Measurements from ENCODE around the gene RCHY1. TPM values are rescaled to one million over a fixed set of nuclear protein-coding genes. Genes with fewer than 3 reads are reported as not detected.
"Not testable (repeated sequence)": the region's sequence is repeated elsewhere in the genome, so short reads cannot be mapped to it uniquely, and the experiment has no call there.

Gene RCHY1
- total RNA-seq, 1 donor from 2014 or later: 43.4 TPM

- intact Hi-C loops (cut with DNase I): no loop called here
- DNase-seq (ENCODE audit: low spot score): no peak
These were observed 10.9 kb upstream of the RCHY1 start for GRCh38 chr4:75525086-75525485.

GRCh38 chr4:75519452-75519851, 5.2 kb upstream of the RCHY1 start:
- DNase-seq (ENCODE audit: low spot score): not testable (repeated sequence)
- intact Hi-C loops (cut with DNase I): loop anchor here (10.0 kb wide), 2 partner anchors 205 to 585 kb away; partner anchors contain the start of genes PARM1 and USO1

GRCh38 chr4:75516144-75516543, 1.9 kb upstream of the RCHY1 start:
- DNase-seq (ENCODE audit: low spot score): no peak
- intact Hi-C loops (cut with DNase I): loop anchor here (10.0 kb wide), 2 partner anchors 209 to 581 kb away; partner anchors contain the start of genes PARM1 and USO1

GRCh38 chr4:75514949-75515612, 878 bp upstream of the RCHY1 start:
- DNase-seq (ENCODE audit: low spot score): no peak
- intact Hi-C loops (cut with DNase I): loop anchor here (10.0 kb wide), 2 partner anchors 210 to 580 kb away; partner anchors contain the start of genes PARM1 and USO1

GRCh38 chr4:75513526-75514130, 575 bp downstream of the RCHY1 start:
- DNase-seq (ENCODE audit: low spot score): no peak
- intact Hi-C loops (cut with DNase I): loop anchor here (10.0 kb wide), 2 partner anchors 211 to 579 kb away; partner anchors contain the start of genes PARM1 and USO1

GRCh38 chr4:75512386-75513211, 1.6 kb downstream of the RCHY1 start:
- DNase-seq (ENCODE audit: low spot score): no peak
- intact Hi-C loops (cut with DNase I): loop anchor here (10.0 kb wide), 2 partner anchors 212 to 578 kb away; partner anchors contain the start of genes PARM1 and USO1

GRCh38 chr4:75511841-75512240, 2.4 kb downstream of the RCHY1 start:
- intact Hi-C loops (cut with DNase I): loop anchor here (10.0 kb wide), 2 partner anchors 213 to 577 kb away; partner anchors contain the start of genes PARM1 and USO1
- no peak for DNase-seq (ENCODE audit: low spot score)

- DNase-seq (ENCODE audit: low spot score); intact Hi-C loops (cut with DNase I): not testable (repeated sequence)
These were observed 4.6 kb downstream of the RCHY1 start for GRCh38 chr4:75509592-75509991.

- no peak for DNase-seq (ENCODE audit: low spot score)
- intact Hi-C loops (cut with DNase I): no loop called here
These were observed 8.6 kb downstream of the RCHY1 start for GRCh38 chr4:75505630-75506029.

- DNase-seq (ENCODE audit: low spot score): no peak
- intact Hi-C loops (cut with DNase I): no loop called here
These were observed 11.5 kb downstream of the RCHY1 start for GRCh38 chr4:75502671-75503070.

- intact Hi-C loops (cut with DNase I): no loop called here
- DNase-seq (ENCODE audit: low spot score): no peak
These were observed 14.3 kb downstream of the RCHY1 start for GRCh38 chr4:75499900-75500299.

GRCh38 chr4:75498041-75498440, 16.2 kb downstream of the RCHY1 start:
- intact Hi-C loops (cut with DNase I): no loop called here
- no peak for DNase-seq (ENCODE audit: low spot score)

- intact Hi-C loops (cut with DNase I): no loop called here
- no peak for DNase-seq (ENCODE audit: low spot score)
These were observed 17.1 kb downstream of the RCHY1 start for GRCh38 chr4:75497133-75497532.

GRCh38 chr4:75496406-75496805, 17.8 kb downstream of the RCHY1 start:
- no peak for DNase-seq (ENCODE audit: low spot score)
- intact Hi-C loops (cut with DNase I): no loop called here

- DNase-seq (ENCODE audit: low spot score): no peak
- intact Hi-C loops (cut with DNase I): no loop called here
These were observed 18.7 kb downstream of the RCHY1 start for GRCh38 chr4:75495476-75495875.

- intact Hi-C loops (cut with DNase I): no loop called here
- DNase-seq (ENCODE audit: low spot score): no peak
These were observed 19.6 kb downstream of the RCHY1 start for GRCh38 chr4:75494563-75494962.

GRCh38 chr4:75490155-75490554, 24.0 kb downstream of the RCHY1 start:
- intact Hi-C loops (cut with DNase I): no loop called here

GRCh38 chr4:75484190-75484589, 30.0 kb downstream of the RCHY1 start:
- intact Hi-C loops (cut with DNase I): loop anchor here (10.0 kb wide), 1 partner anchor 609 kb away; no protein-coding TSS in a partner anchor
- no peak for DNase-seq (ENCODE audit: low spot score)

More at GRCh38 chr4:75490155-75490554, 24.0 kb downstream of the RCHY1 start:
- no peak for DNase-seq (ENCODE audit: low spot score)

GRCh38 chr4:75477201-75477600, 37.0 kb downstream of the RCHY1 start:
- intact Hi-C loops (cut with DNase I): no loop called here
- DNase-seq (ENCODE audit: low spot score): no peak

GRCh38 chr4:75470738-75471137, 43.5 kb downstream of the RCHY1 start:
- no peak for DNase-seq (ENCODE audit: low spot score)
- intact Hi-C loops (cut with DNase I): no loop called here

All from cardiac septum (tissue), 1 donor.